ENCODE data around the gene HK2. TPM values are rescaled to one million over a fixed set of nuclear protein-coding genes. Genes with fewer than 3 reads are reported as not detected.
A peak's percentile ranks its signal among the peaks of the same experiment; 100 is the strongest.
"Not testable (repeated sequence)": the region's sequence is repeated elsewhere in the genome, so short reads cannot be mapped to it uniquely, and the experiment has no call there.

HK2 gene
- 10 to 100 TPM in 3 of 4 donors, 1 to 10 TPM in 1; 4.0 to 14.7 (median 10.3) TPM for polyA plus RNA-seq (ENCODE audit: insufficient read length in 4 of 4)

- peak; percentile 62 to 77 (median 72) for DNase-seq (ENCODE audit: low read depth in 4 of 4, low spot score in 3 of 4)
Observed at GRCh38 chr2:74833418-74834233, at the start of gene HK2. Gene HK2, plus strand, starts transcription at chr2:74834127. Its CDS starts 454 bp downstream, at chr2:74834581.

- DNase-seq (ENCODE audit: low read depth in 4 of 4, low spot score in 3 of 4): no peak
Observed at GRCh38 chr2:74789271-74789670, 44.7 kb upstream of the HK2 start.

GRCh38 chr2:74792282-74792681, 41.6 kb upstream of the HK2 start:
- no peak for DNase-seq (ENCODE audit: low read depth in 4 of 4, low spot score in 3 of 4)

- DNase-seq (ENCODE audit: low read depth in 4 of 4, low spot score in 3 of 4): not testable (repeated sequence)
Observed at GRCh38 chr2:74794878-74795277, 39.0 kb upstream of the HK2 start.

GRCh38 chr2:74806355-74806839, 27.5 kb upstream of the HK2 start:
- DNase-seq (ENCODE audit: low read depth in 4 of 4, low spot score in 3 of 4): no peak

GRCh38 chr2:74806920-74807319, 27.0 kb upstream of the HK2 start:
- no peak for DNase-seq (ENCODE audit: low read depth in 4 of 4, low spot score in 3 of 4)

- no peak for DNase-seq (ENCODE audit: low read depth in 4 of 4, low spot score in 3 of 4)
Observed at GRCh38 chr2:74812787-74813590, 20.9 kb upstream of the HK2 start.

- no peak for DNase-seq (ENCODE audit: low read depth in 4 of 4, low spot score in 3 of 4)
Observed at GRCh38 chr2:74814102-74814501, 19.8 kb upstream of the HK2 start.

GRCh38 chr2:74815941-74816340, 18.0 kb upstream of the HK2 start:
- no peak for DNase-seq (ENCODE audit: low read depth in 4 of 4, low spot score in 3 of 4)

- DNase-seq (ENCODE audit: low read depth in 4 of 4, low spot score in 3 of 4): no peak
Observed at GRCh38 chr2:74816540-74817303, 17.2 kb upstream of the HK2 start.

- DNase-seq (ENCODE audit: low read depth in 4 of 4, low spot score in 3 of 4): no peak
Observed at GRCh38 chr2:74817304-74817675, 16.6 kb upstream of the HK2 start.

- no peak for DNase-seq (ENCODE audit: low read depth in 4 of 4, low spot score in 3 of 4)
Observed at GRCh38 chr2:74819702-74820101, 14.2 kb upstream of the HK2 start.

GRCh38 chr2:74821177-74822126, 12.5 kb upstream of the HK2 start:
- DNase-seq (ENCODE audit: low read depth in 4 of 4, low spot score in 3 of 4): no peak

GRCh38 chr2:74822771-74823566, 11.0 kb upstream of the HK2 start:
- DNase-seq (ENCODE audit: low read depth in 4 of 4, low spot score in 3 of 4): no peak

GRCh38 chr2:74824679-74825078, 9.2 kb upstream of the HK2 start:
- no peak for DNase-seq (ENCODE audit: low read depth in 4 of 4, low spot score in 3 of 4)

- DNase-seq (ENCODE audit: low read depth in 4 of 4, low spot score in 3 of 4): no peak
Observed at GRCh38 chr2:74828543-74828942, 5.4 kb upstream of the HK2 start.

- no peak for DNase-seq (ENCODE audit: low read depth in 4 of 4, low spot score in 3 of 4)
Observed at GRCh38 chr2:74831693-74832530, 2.0 kb upstream of the HK2 start.

- DNase-seq (ENCODE audit: low read depth in 4 of 4, low spot score in 3 of 4): not testable (repeated sequence)
Observed at GRCh38 chr2:74834234-74834791, 386 bp downstream of the HK2 start.
